K562 (cell line): ENCODE results near the gene AP1G1. TPM values are rescaled to one million over a fixed set of nuclear protein-coding genes. Genes with fewer than 3 reads are reported as not detected.

ENCODE experiments used
- ATAC-seq: fragments of 200-7000 bp; cut with Tn5 transposase; 3 replicates; pipeline ENCODE4 v1.9.1; 2020; ENCODE audit warnings: moderate library complexity
- BruUV-seq: library from RNA; stranded (reverse); fragments of 400-500 nt; replicated peaks from 2 replicates; lab custom pipeline; 2021; lab: Mats Ljungman, UMichigan
- CTCF ChIA-PET: fragments of 300-600 bp; formaldehyde crosslinking; extraction: SDS; loops from one replicate; lab custom pipeline; 2021; ENCODE audit warnings: low intra/inter-chr PET ratio; lab: Yijun Ruan, JAX
- POLR2A ChIA-PET: fragments of 300-600, 350-650 bp; sonication (Branson Sonifier 250); formaldehyde crosslinking; extraction: SDS; loops from one replicate; lab custom pipeline; 2021; ENCODE audit warnings: antibody characterized with exemption, inconsistent platforms; lab: Yijun Ruan, JAX
- DNase-seq, 4 experiments: peaks; one replicate each; pipeline versions ENCODE4 v3.0.0 to v3.0.0-alpha.2; 2011 to 2018; ENCODE audit warnings: low spot score in 3 of 4, mixed read lengths in 3 of 4; ENCODE audit errors: extremely low read depth in 1 of 4
- FAIRE-seq: peaks from 2 replicates; lab custom pipeline; 2011; peaks lifted over from hg19 to GRCh38; lab: Jason Lieb, UNC
- H2AFZ ChIP-seq: 2 replicates; pipeline ENCODE4 v1.6.0; 2011; ENCODE audit warnings: low read depth, low read length, control low read depth, inconsistent platforms
- H3K27ac ChIP-seq: fragments of 200-600 bp; 3 replicates; pipeline ENCODE4 v1.8.0; 2011; ENCODE audit warnings: low read depth, mild to moderate bottlenecking, control low read depth, inconsistent platforms, low read length, moderate library complexity, mixed read lengths; ENCODE audit errors: extremely low read depth
- H3K27me3 ChIP-seq, 2 experiments: fragments of 300-600 bp in 1 of 2; 2 replicates in 1 of 2; 3 replicates in 1 of 2; pipeline versions ENCODE4 v1.6.0 to v1.8.0; 2011; ENCODE audit warnings: inconsistent platforms in 2 of 2, low read length in 2 of 2, mild to moderate bottlenecking in 1 of 2, mixed read lengths in 1 of 2, moderate library complexity in 1 of 2; ENCODE audit not compliant: control insufficient read depth in 2 of 2, insufficient read depth in 2 of 2
- H3K36me3 ChIP-seq: fragments of 300-600 bp; 3 replicates; pipeline ENCODE4 v1.8.0; 2011; ENCODE audit warnings: mild to moderate bottlenecking, low read length, inconsistent platforms; ENCODE audit not compliant: control insufficient read depth, insufficient read depth
- H3K4me1 ChIP-seq, 2 experiments: fragments of 200-600 bp in 1 of 2; replicated peaks in 1 of 2; 2 replicates in 1 of 2; 3 replicates in 1 of 2; pipeline versions ENCODE4 v1.5.1 to v1.8.0; 2011; ENCODE audit warnings: inconsistent platforms in 2 of 2, low read length in 2 of 2, mild to moderate bottlenecking in 1 of 2, mixed read lengths in 1 of 2, moderate library complexity in 1 of 2; ENCODE audit not compliant: control insufficient read depth in 2 of 2, insufficient read depth in 2 of 2
- H3K4me2 ChIP-seq: 2 replicates; pipeline ENCODE4 v1.6.1; 2011; ENCODE audit warnings: low read length, control low read depth, inconsistent platforms, mixed read lengths; ENCODE audit not compliant: insufficient read depth
- H3K4me3 ChIP-seq: fragments of 200-600 bp; sonication (generic), shearing (Covaris generic); 2 replicates; pipeline ENCODE4 v1.5.1; 2016; ENCODE audit warnings: control low read depth, inconsistent platforms
- H3K79me2 ChIP-seq: fragments of 200-600 bp; 3 replicates; pipeline ENCODE4 v1.8.0; 2011; ENCODE audit warnings: low read length, inconsistent platforms; ENCODE audit not compliant: control insufficient read depth, insufficient read depth
- H3K9ac ChIP-seq, 2 experiments: 2 replicates each; pipeline versions ENCODE4 v1.6.0 to v1.6.1; 2011; ENCODE audit warnings: low read depth in 2 of 2, low read length in 2 of 2, control low read depth in 1 of 2, inconsistent platforms in 1 of 2, mild to moderate bottlenecking in 1 of 2, mixed read lengths in 1 of 2; ENCODE audit not compliant: insufficient read depth in 1 of 2
- H3K9me1 ChIP-seq: one replicate; pipeline ENCODE4 v1.6.0; 2011; ENCODE audit warnings: inconsistent platforms, mild to moderate bottlenecking, low read length, moderate library complexity; ENCODE audit not compliant: control insufficient read depth, insufficient read depth
- H3K9me3 ChIP-seq: replicated peaks from 2 replicates; pipeline ENCODE4 v1.5.1; 2011; ENCODE audit warnings: low read depth, low read length, inconsistent platforms; ENCODE audit not compliant: control insufficient read depth, insufficient read depth
- H4K20me1 ChIP-seq: replicated peaks from 2 replicates; pipeline ENCODE4 v1.6.1; 2011; ENCODE audit warnings: low read length, inconsistent platforms, mixed read lengths; ENCODE audit not compliant: control insufficient read depth, insufficient read depth
- FOXJ2 ChIP-seq: fragments of 200-800 bp; sonication (Bioruptor generic); IDR thresholded peaks from 2 replicates; pipeline ENCODE4 v1.6.1; 2016; ENCODE audit warnings: missing genetic modification characterization, missing compliant biosample characterization
- KDM4B ChIP-seq, 2 experiments: fragments of 450-650 bp in 1 of 2; sonication (generic) in 1 of 2; IDR thresholded peaks; 2 replicates each; pipeline ENCODE4 v1.6.1; 2016 to 2017; ENCODE audit warnings: borderline replicate concordance in 2 of 2, antibody characterized with exemption in 1 of 2, low read depth in 1 of 2, mild to moderate bottlenecking in 1 of 2
- NFATC3 ChIP-seq: fragments of 450-650 bp; IDR thresholded peaks from 2 replicates; pipeline ENCODE4 v1.6.1; 2017; ENCODE audit warnings: mild to moderate bottlenecking
- PHB2 ChIP-seq: fragments of 450-650 bp; IDR thresholded peaks from 2 replicates; pipeline ENCODE4 v1.6.1; 2017; ENCODE audit warnings: low read depth
- PHF8 ChIP-seq: fragments of 200-600 bp; sonication (generic); IDR thresholded peaks from 2 replicates; pipeline ENCODE4 v1.6.1; 2012; ENCODE audit warnings: mixed run types, mild to moderate bottlenecking, inconsistent platforms, low read length, moderate library complexity, borderline replicate concordance
- RBM22 ChIP-seq: fragments of 200-400 bp; formaldehyde crosslinking; IDR thresholded peaks from 2 replicates; pipeline ENCODE4 v1.6.1; 2018; ENCODE audit warnings: low read length, low read depth; ENCODE audit not compliant: poor library complexity, severe bottlenecking
- SRSF1 ChIP-seq: fragments of 200-400 bp; formaldehyde crosslinking; IDR thresholded peaks from 2 replicates; pipeline ENCODE4 v1.6.1; 2017; ENCODE audit warnings: mild to moderate bottlenecking, low read depth, low read length, moderate library complexity
- TBL1XR1 ChIP-seq, 2 experiments: IDR thresholded peaks; 2 replicates each; pipeline ENCODE4 v1.6.1; 2012; ENCODE audit warnings: improper control_type of control experiment in 2 of 2, low read length in 2 of 2, mild to moderate bottlenecking in 1 of 2
- TOE1 ChIP-seq, 2 experiments: fragments of 450-650 bp in 1 of 2; sonication (generic) in 1 of 2; formaldehyde crosslinking in 1 of 2; IDR thresholded peaks; 2 replicates each; pipeline versions ENCODE4 v1.7.1 to v1.8.0; 2016 to 2022; ENCODE audit warnings: borderline replicate concordance in 2 of 2, mild to moderate bottlenecking in 2 of 2, antibody characterized with exemption in 1 of 2, inconsistent platforms in 1 of 2, low read depth in 1 of 2, missing genetic modification reagents in 1 of 2, moderate library complexity in 1 of 2
- ZNF586 ChIP-seq: fragments of 450-650 bp; formaldehyde crosslinking; conservative IDR thresholded peaks from 2 replicates; pipeline ENCODE4 v1.4.0; 2020; ENCODE audit warnings: mild to moderate bottlenecking, moderate library complexity
- ZSCAN29 ChIP-seq: fragments of 450-650 bp; IDR thresholded peaks from 2 replicates; pipeline ENCODE4 v1.6.1; 2017
- WGBS: fragments of 100-300 bp; shearing (Covaris generic); methylation state at CpG from one replicate; pipeline ENCODE4 v1.1.6; 2016; ENCODE audit warnings: low coverage, mixed read lengths; ENCODE audit not compliant: insufficient coverage; ENCODE audit errors: missing lambda C conversion rate; 5-methylcytosine and 5-hydroxymethylcytosine counted together
- in situ Hi-C: fragments of 300-500 bp; cut with MboI; formaldehyde crosslinking; loops from 4 replicates; pipeline ENCODE4 v1.15.0; 2018; ENCODE audit warnings: inconsistent platforms, mixed read lengths
- intact Hi-C: fragments of 100-400 bp; cut with micrococcal nuclease; formaldehyde crosslinking; loops from 2 replicates; pipeline ENCODE4 v1.14.2; 2022
- polyA plus RNA-seq, 8 experiments: library from polyadenylated mRNA; depleted of rRNA in 4 of 8; stranded (reverse) in 5 of 8; unstranded in 3 of 8; fragments of >200 nt; fragmentation: Nextera tagmentation in 2 of 8; fragmentation: Illumina TruSeq in 1 of 8; extraction: Ambion mirVana in 2 of 8; extraction: Trizol in 1 of 8; gene quantifications; 2 replicates each; pipeline versions ENCODE4 v1.2.1 to v1.2.3, GENCODE V29; 2011 to 2014; ENCODE audit warnings: inconsistent platforms in 1 of 8, missing spikeins in 1 of 8
- total RNA-seq, 7 experiments: library from RNA; depleted of rRNA in 6 of 7; stranded (reverse); fragments of >200 nt in 6 of 7; fragmentation: Illumina TruSeq in 2 of 7; extraction: Trizol in 2 of 7; gene quantifications; 2 replicates each; pipeline versions ENCODE4 v1.2.1 to v1.2.3, GENCODE V29; 2011 to 2021; ENCODE audit warnings: low replicate concordance in 1 of 7
- TF ChIP-seq, protein P1 (sequence below): fragments of 250-450 bp; sonication (Bioruptor Pico); IDR thresholded peaks from 2 replicates; pipeline ENCODE4 v1.8.0; 2022; ENCODE audit warnings: moderate library complexity, mild to moderate bottlenecking, inconsistent platforms
- TF ChIP-seq, protein P2 (sequence below): fragments of 450-650 bp; IDR thresholded peaks from 2 replicates; pipeline ENCODE4 v1.6.1; 2018; ENCODE audit warnings: mild to moderate bottlenecking, low read depth; ENCODE audit not compliant: partially characterized antibody

AP1G1 gene
- total and polyA plus RNA-seq, 9 of the 15 experiments (the other 6 are each of a cell fraction or from before 2014, with no cell fraction given), result 7.0 to 59.2 (median 42.0) TPM

DNA sequence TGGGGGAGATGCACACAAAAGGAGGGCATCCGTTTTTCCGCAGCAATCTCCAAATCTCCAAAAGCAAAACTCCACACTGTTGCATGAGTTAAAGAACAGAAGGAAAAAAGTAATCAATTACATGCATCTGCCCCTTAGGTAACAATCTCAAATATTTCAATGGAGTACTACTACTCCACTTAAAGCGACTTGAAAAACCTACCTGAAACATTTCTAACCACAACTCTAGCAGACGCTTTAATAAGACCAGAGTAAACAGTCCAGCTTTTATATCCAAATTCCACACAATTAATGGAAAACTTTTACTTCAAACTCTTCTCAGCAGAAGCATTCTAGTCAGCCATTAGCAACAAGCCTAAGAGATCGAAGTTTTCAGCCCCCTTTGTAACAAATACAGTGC lies 29.9 kb downstream of the AP1G1 start:
- Histone ChIP-seq H3K4me1 (no peaks in the 10 kb centered on the region; a peak in 1 of 5 replicates), H2AFZ (no peak overlapping the region), H3K4me2 (no peak overlapping the region), H3K4me3 (no peak overlapping the region), H3K9me3 (no peaks in the 10 kb centered on the region), H3K9me1 (no peaks in the 10 kb centered on the region), H3K36me3 (peaks cover 54% of the 10 kb centered on the region; the same call in 2 of the 3 replicates), H3K9ac (no peak overlapping the region), H3K79me2 (peaks cover 50% of the 10 kb centered on the region), H3K27me3 (no peaks in the 10 kb centered on the region), H4K20me1 (peaks cover 3% of the 10 kb centered on the region; the same call in 1 of the 2 replicates), H3K27ac (no peak overlapping the region)
- intact Hi-C loops (no loop called here), in situ Hi-C loops (no loop called here)
- ChIA-PET CTCF (no interaction called here), POLR2A (interaction anchor here (1.1 kb wide), 1 partner anchor 26 kb away, joined by 3 read pairs; no protein-coding TSS in a partner anchor)
- no peak for DNase-seq
- 82% methylated on average over 5 of the region's 5 CpGs for WGBS
- no TSS peak for BruUV-seq
- ATAC-seq, result no peak
- no peak for FAIRE-seq
- TF ChIP-seq KDM4B (IDR thresholded peaks at IDR 0.05; ENCODE audit: borderline replicate concordance in 2 of 2, low read depth in 1 of 2) (no peak), RBM22 (no peak), NFATC3 (no peak), PHB2 (no peak)
- TF ChIP-seq, protein P1, sequence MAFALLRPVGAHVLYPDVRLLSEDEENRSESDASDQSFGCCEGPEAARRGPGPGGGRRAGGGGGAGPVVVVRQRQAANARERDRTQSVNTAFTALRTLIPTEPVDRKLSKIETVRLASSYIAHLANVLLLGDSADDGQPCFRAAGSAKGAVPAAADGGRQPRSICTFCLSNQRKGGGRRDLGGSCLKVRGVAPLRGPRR, result no peak

DNA sequence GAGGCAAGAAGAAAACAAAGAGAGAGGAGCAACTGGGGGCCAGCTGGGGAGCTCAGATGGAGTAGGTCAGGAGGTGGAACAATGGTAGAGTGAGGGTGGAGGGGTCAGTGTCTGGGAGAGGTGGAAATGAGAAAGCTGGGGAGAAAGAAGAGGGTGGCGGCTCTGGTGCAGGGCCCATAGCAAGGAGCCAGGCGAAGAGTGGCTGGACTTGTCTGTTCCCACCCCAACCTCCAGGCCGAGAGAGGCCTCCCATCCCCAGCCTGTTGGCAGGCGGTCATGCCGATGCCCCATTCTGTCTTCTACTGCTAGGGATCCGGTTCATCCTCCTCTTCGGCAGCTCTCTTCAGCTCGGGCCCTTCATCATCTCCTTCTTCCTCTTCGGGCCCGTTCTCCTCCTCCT lies 31.3 kb downstream of the AP1G1 start:
- Histone ChIP-seq H3K27ac (no peak overlapping the region), H2AFZ (no peak overlapping the region), H3K79me2 (peaks cover 37% of the 10 kb centered on the region), H3K36me3 (peaks cover 57% of the 10 kb centered on the region; the same call in 2 of the 3 replicates), H3K9ac (peak overlapping the region in 1 of 2 experiments; percentile 50; a peak in 1 of 4 replicates), H3K9me3 (no peaks in the 10 kb centered on the region), H3K9me1 (no peaks in the 10 kb centered on the region), H3K27me3 (no peaks in the 10 kb centered on the region), H3K4me1 (no peaks in the 10 kb centered on the region; a peak in 1 of 5 replicates), H3K4me3 (no peak overlapping the region), H3K4me2 (no peak overlapping the region), H4K20me1 (peaks cover 3% of the 10 kb centered on the region; the same call in 1 of the 2 replicates)
- intact Hi-C loops (no loop called here), in situ Hi-C loops (no loop called here)
- 90% methylated on average over 7 of the region's 10 CpGs for WGBS
- no TSS peak for BruUV-seq
- ATAC-seq (no peak), FAIRE-seq (no peak), DNase-seq (no peak)
- CTCF ChIA-PET, result no interaction called here
- POLR2A ChIA-PET, result interaction anchor here (1.1 kb wide), 1 partner anchor 12 kb away, joined by 5 read pairs; no protein-coding TSS in a partner anchor
- TF ChIP-seq TOE1 (IDR thresholded peaks at IDR 0.05; ENCODE audit: borderline replicate concordance) (no peak), TOE1 (CRISPR knock-in tag; IDR thresholded peaks at IDR 0.05; ENCODE audit: borderline replicate concordance, low read depth) (no peak), PHF8 (no peak), SRSF1 (no peak), ZNF586 (no peak), TBL1XR1 (IDR thresholded peaks at IDR 0.05; ENCODE audit: low read length in 2 of 2) (no peak), PHB2 (no peak), FOXJ2 (no peak), ZSCAN29 (no peak)
- TF ChIP-seq, protein P2, sequence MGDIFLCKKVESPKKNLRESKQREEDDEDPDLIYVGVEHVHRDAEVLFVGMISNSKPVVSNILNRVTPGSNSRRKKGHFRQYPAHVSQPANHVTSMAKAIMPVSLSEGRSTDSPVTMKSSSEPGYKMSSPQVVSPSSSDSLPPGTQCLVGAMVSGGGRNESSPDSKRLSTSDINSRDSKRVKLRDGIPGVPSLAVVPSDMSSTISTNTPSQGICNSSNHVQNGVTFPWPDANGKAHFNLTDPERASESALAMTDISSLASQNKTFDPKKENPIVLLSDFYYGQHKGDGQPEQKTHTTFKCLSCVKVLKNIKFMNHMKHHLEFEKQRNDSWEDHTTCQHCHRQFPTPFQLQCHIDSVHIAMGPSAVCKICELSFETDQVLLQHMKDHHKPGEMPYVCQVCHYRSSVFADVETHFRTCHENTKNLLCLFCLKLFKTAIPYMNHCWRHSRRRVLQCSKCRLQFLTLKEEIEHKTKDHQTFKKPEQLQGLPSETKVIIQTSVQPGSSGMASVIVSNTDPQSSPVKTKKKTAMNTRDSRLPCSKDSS, result no peak
